Astrocyte (in vitro differentiated cells and primary cell): Measurements from ENCODE around the gene C1QL1. TPM values are rescaled to one million over a fixed set of nuclear protein-coding genes. Genes with fewer than 3 reads are reported as not detected.

ENCODE experiments used
- DNase-seq: peaks from one replicate; pipeline ENCODE4 v3.0.0-alpha.2; 2010; ENCODE audit warnings: low read depth
- FAIRE-seq: peaks from 2 replicates; lab custom pipeline; 2011; peaks lifted over from hg19 to GRCh38; lab: Jason Lieb, UNC
- H2AFZ ChIP-seq: 2 replicates; pipeline ENCODE4 v1.6.0; 2012; ENCODE audit warnings: low read depth, low read length, inconsistent platforms
- H3K27ac ChIP-seq: 2 replicates; pipeline ENCODE4 v1.5.1; 2011; ENCODE audit warnings: low read depth, low read length, inconsistent platforms
- H3K27me3 ChIP-seq: 2 replicates; pipeline ENCODE4 v1.6.0; 2011; ENCODE audit warnings: low read length, inconsistent platforms; ENCODE audit not compliant: insufficient read depth
- H3K36me3 ChIP-seq: 2 replicates; pipeline ENCODE4 v1.5.1; 2011; ENCODE audit warnings: low read length, inconsistent platforms; ENCODE audit not compliant: insufficient read depth
- H3K4me1 ChIP-seq: 2 replicates; pipeline ENCODE4 v1.5.1; 2011; ENCODE audit warnings: low read length, inconsistent platforms; ENCODE audit not compliant: insufficient read depth
- H3K4me2 ChIP-seq: 2 replicates; pipeline ENCODE4 v1.6.0; 2012; ENCODE audit warnings: low read length, inconsistent platforms
- H3K4me3 ChIP-seq: 2 replicates; pipeline ENCODE4 v1.5.1; 2011; ENCODE audit warnings: low read depth, mild to moderate bottlenecking, low read length, inconsistent platforms; ENCODE audit not compliant: insufficient read depth
- H3K79me2 ChIP-seq: 2 replicates; pipeline ENCODE4 v1.6.0; 2012; ENCODE audit warnings: mild to moderate bottlenecking, low read length, inconsistent platforms; ENCODE audit not compliant: insufficient read depth
- H3K9ac ChIP-seq: 2 replicates; pipeline ENCODE4 v1.6.0; 2012; ENCODE audit warnings: mild to moderate bottlenecking, low read length, inconsistent platforms
- H3K9me3 ChIP-seq: 2 replicates; pipeline ENCODE4 v1.5.1; 2012; ENCODE audit warnings: low read depth, mild to moderate bottlenecking, low read length, inconsistent platforms; ENCODE audit not compliant: insufficient read depth
- H4K20me1 ChIP-seq: 2 replicates; pipeline ENCODE4 v1.6.0; 2012; ENCODE audit warnings: low read length, inconsistent platforms; ENCODE audit not compliant: insufficient read depth
- H3K27ac Mint-ChIP-seq: one replicate; pipeline ENCODE4 v1.8.0; 2021; ENCODE audit warnings: mild to moderate bottlenecking, mixed read lengths; ENCODE audit not compliant: unreplicated experiment
- H3K27me3 Mint-ChIP-seq: one replicate; pipeline ENCODE4 v1.8.0; 2021; ENCODE audit warnings: low read depth, mixed read lengths; ENCODE audit not compliant: unreplicated experiment
- H3K36me3 Mint-ChIP-seq: one replicate; pipeline ENCODE4 v1.8.0; 2021; ENCODE audit warnings: low read depth, mixed read lengths; ENCODE audit not compliant: unreplicated experiment
- H3K4me1 Mint-ChIP-seq: one replicate; pipeline ENCODE4 v1.8.0; 2021; ENCODE audit warnings: low read depth, mixed read lengths; ENCODE audit not compliant: unreplicated experiment
- H3K4me3 Mint-ChIP-seq: one replicate; pipeline ENCODE4 v1.8.0; 2021; ENCODE audit warnings: mild to moderate bottlenecking, moderate library complexity, mixed read lengths; ENCODE audit not compliant: unreplicated experiment
- H3K9me3 Mint-ChIP-seq: one replicate; pipeline ENCODE4 v1.8.0; 2021; ENCODE audit warnings: mild to moderate bottlenecking, mixed read lengths; ENCODE audit not compliant: unreplicated experiment
- CTCF ChIP-seq: IDR thresholded peaks from 2 replicates; pipeline ENCODE4 v1.5.1; 2011; ENCODE audit warnings: low read depth, mild to moderate bottlenecking, inconsistent platforms, low read length, moderate library complexity; ENCODE audit not compliant: insufficient read depth
- EZH2 ChIP-seq: IDR thresholded peaks from 2 replicates; pipeline ENCODE4 v1.6.1; 2012; ENCODE audit warnings: mild to moderate bottlenecking, low read length, inconsistent platforms; ENCODE audit not compliant: insufficient read depth
- total RNA-seq: library from RNA; stranded (reverse); gene quantifications from 2 replicates; pipeline ENCODE4 v1.2.1, GENCODE V29; 2021

Gene C1QL1
- total RNA-seq, 1 donor from 2014 or later = not detected

GRCh38 chr17:44997733-44998520 is 29.8 kb upstream of the C1QL1 start:
- no peak for FAIRE-seq
- no peak for TF ChIP-seq EZH2
- no peak for TF ChIP-seq CTCF
- Histone ChIP-seq H3K4me2 (no peak overlapping the region), H3K4me3 (no peak overlapping the region), H4K20me1 (no peaks in the 10 kb centered on the region), H3K4me1 (no peaks in the 10 kb centered on the region), H2AFZ (no peak overlapping the region), H3K36me3 (no peaks in the 10 kb centered on the region), H3K9ac (no peak overlapping the region), H3K27me3 (peaks cover 3% of the 10 kb centered on the region), H3K27ac (no peak overlapping the region), H3K9me3 (peaks cover 5% of the 10 kb centered on the region), H3K79me2 (no peaks in the 10 kb centered on the region)
- Mint-ChIP-seq H3K4me1 (no peaks in the 10 kb centered on the region), H3K9me3 (peaks cover 5% of the 10 kb centered on the region), H3K27ac (no peak overlapping the region), H3K27me3 (peaks cover 40% of the 10 kb centered on the region), H3K4me3 (no peak overlapping the region), H3K36me3 (no peaks in the 10 kb centered on the region)
- DNase-seq = no peak

- peaks cover 50% of the 10 kb centered on the region for H3K27me3 Mint-ChIP-seq
- DNase-seq (no peak), FAIRE-seq (no peak)
- H3K4me3 Mint-ChIP-seq = no peak overlapping the region
- H3K4me1 Mint-ChIP-seq = no peaks in the 10 kb centered on the region
- no peak for TF ChIP-seq CTCF
- no peak for TF ChIP-seq EZH2
- peaks cover 3% of the 10 kb centered on the region for H3K27me3 ChIP-seq
- H3K36me3 Mint-ChIP-seq = no peaks in the 10 kb centered on the region
- no peaks in the 10 kb centered on the region for H4K20me1 ChIP-seq
- H3K9ac ChIP-seq = no peak overlapping the region
- no peaks in the 10 kb centered on the region for H3K4me1 ChIP-seq
- no peak overlapping the region for H3K27ac ChIP-seq
- H3K9me3 Mint-ChIP-seq = peaks cover 5% of the 10 kb centered on the region
- H3K36me3 ChIP-seq = no peaks in the 10 kb centered on the region
- H2AFZ ChIP-seq = no peak overlapping the region
- no peak overlapping the region for H3K27ac Mint-ChIP-seq
- no peaks in the 10 kb centered on the region for H3K79me2 ChIP-seq
- no peak overlapping the region for H3K4me3 ChIP-seq
- peaks cover 5% of the 10 kb centered on the region for H3K9me3 ChIP-seq
- H3K4me2 ChIP-seq = no peak overlapping the region
Observed at GRCh38 chr17:44996304-44996703, 28.2 kb upstream of the C1QL1 start.

GRCh38 chr17:44995436-44996001 is 27.4 kb upstream of the C1QL1 start:
- H3K9me3 ChIP-seq = peaks cover 5% of the 10 kb centered on the region
- Mint-ChIP-seq H3K4me3 (no peak overlapping the region), H3K27ac (no peak overlapping the region), H3K4me1 (no peaks in the 10 kb centered on the region), H3K36me3 (no peaks in the 10 kb centered on the region), H3K9me3 (peaks cover 5% of the 10 kb centered on the region), H3K27me3 (peaks cover 51% of the 10 kb centered on the region)
- DNase-seq (no peak), FAIRE-seq (no peak)
- H3K4me1 ChIP-seq = no peaks in the 10 kb centered on the region
- H3K79me2 ChIP-seq = no peaks in the 10 kb centered on the region
- no peak overlapping the region for H3K4me3 ChIP-seq
- H3K36me3 ChIP-seq = no peaks in the 10 kb centered on the region
- peaks cover 3% of the 10 kb centered on the region for H3K27me3 ChIP-seq
- no peak overlapping the region for H3K4me2 ChIP-seq
- no peak overlapping the region for H3K9ac ChIP-seq
- no peaks in the 10 kb centered on the region for H4K20me1 ChIP-seq
- no peak overlapping the region for H2AFZ ChIP-seq
- TF ChIP-seq EZH2 (no peak), CTCF (no peak)
- no peak overlapping the region for H3K27ac ChIP-seq
